ENCODE results near the gene OR2A12.
"Not testable (repeated sequence)": the region's sequence is repeated elsewhere in the genome, so short reads cannot be mapped to it uniquely, and the experiment has no call there.

Gene OR2A12

DNA sequence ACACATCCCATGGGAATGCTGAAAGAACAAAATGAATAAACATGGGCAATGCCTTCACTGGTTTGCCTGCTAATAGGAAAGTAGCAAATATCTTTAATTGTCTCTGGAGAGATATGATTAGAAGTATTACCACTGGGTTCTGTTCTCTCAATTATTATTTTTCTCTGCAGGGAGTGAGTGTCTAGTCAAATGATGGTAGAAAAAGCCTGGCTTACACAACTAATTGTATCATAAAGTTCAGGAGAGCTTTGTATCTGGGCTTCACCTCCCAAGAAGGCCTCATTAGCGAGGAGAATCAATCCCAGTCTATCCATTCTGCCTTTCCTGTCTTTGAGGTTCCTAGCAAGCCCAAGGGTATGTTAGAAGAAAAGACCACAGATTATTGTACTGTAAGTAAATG lies 36.8 kb downstream of the OR2A12 start, which contains the start of gene OR2A14:
Gene OR2A14 (plus strand): TSS at position 301 of the 400 bp plus-strand sequence. CDS start 5,937 bp downstream, outside the sequence.
- DNase-seq (ENCODE audit: low spot score) = no peak

- peak; percentile 91 for DNase-seq (ENCODE audit: low spot score)
Measured at GRCh38 chr7:144127714-144128334, 41.7 kb downstream of the OR2A12 start.

DNA sequence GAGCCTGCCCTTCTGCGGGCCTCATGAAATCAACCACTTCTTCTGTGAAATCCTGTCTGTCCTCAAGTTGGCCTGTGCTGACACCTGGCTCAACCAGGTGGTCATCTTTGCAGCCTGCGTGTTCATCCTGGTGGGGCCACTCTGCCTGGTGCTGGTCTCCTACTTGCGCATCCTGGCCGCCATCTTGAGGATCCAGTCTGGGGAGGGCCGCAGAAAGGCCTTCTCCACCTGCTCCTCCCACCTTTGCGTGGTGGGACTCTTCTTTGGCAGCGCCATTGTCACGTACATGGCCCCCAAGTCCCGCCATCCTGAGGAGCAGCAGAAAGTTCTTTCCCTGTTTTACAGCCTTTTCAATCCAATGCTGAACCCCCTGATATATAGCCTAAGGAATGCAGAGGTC lies 43.5 kb downstream of the OR2A12 start:
- not testable (repeated sequence) for DNase-seq (ENCODE audit: low spot score)

GRCh38 chr7:144130730-144131129 lies 44.7 kb downstream of the OR2A12 start:
- DNase-seq (ENCODE audit: low spot score) = no peak

DNA sequence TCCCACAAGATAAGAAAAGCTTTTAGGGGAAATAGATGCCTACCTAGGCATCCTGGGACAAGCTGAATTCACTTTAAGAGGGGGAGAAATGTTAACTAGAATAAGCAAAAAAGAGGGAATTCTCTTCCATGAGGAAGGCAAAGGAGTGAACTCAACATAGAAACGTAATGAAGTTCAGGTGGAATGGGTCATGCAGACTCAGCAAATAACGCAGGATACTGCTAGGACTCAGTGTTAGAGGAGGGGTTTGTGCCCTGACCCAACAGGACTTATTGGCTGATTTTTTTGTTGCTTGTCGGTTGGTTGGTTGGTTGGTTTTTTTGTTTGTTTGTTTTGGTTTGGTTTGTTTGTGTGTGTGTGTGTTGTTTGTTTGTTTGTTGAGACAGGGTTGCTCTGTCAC lies 46.2 kb downstream of the OR2A12 start:
- DNase-seq (ENCODE audit: low spot score) = no peak

GRCh38 chr7:144133307-144133706 lies 47.2 kb downstream of the OR2A12 start:
- DNase-seq (ENCODE audit: low spot score) = no peak

DNA sequence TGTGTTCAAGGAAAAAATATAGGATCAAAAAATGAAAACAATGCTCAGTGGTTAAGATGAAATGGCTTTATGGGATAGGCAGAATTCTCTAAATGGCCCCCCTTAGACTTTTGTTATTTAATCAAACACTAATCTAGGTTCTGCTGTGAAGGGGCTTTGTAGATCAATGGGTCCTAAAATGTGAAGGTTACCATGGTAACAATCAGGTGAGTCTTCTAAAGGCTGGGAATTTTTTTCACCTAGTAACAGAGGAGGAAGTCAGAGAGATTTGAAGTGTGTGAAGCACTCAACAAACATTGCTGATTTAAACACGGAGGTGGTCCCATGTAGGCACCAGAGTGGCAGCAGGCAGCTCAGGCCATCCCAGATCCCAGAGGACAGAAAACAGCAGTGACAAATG lies 48.0 kb downstream of the OR2A12 start:
- DNase-seq (ENCODE audit: low spot score) = no peak

DNA sequence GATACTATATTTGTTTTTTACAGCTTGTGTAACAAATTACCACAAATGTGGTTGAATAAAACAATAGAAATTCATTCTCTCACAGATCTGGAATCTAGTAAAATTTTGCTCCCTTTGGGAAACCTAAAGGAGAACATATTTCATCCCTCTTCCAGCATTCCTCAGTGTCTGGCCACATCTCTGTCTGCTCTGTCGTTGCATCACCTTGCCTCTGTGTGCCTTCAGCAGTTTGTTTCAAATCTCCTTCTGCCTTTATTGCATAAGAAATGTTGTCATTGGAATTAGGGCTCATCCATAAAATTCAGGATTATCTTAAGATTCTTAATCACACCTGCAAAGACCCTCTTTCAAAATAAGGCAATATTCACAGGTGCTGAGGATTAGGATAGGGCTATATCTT lies 51.4 kb downstream of the OR2A12 start:
- DNase-seq (ENCODE audit: low spot score) = no peak

- DNase-seq (ENCODE audit: low spot score) = no peak
Measured at GRCh38 chr7:144142187-144142586, 56.1 kb downstream of the OR2A12 start.

- no peak for DNase-seq (ENCODE audit: low spot score)
Measured at GRCh38 chr7:144144426-144144825, 58.3 kb downstream of the OR2A12 start.

GRCh38 chr7:144148224-144148827 lies 62.2 kb downstream of the OR2A12 start:
- DNase-seq (ENCODE audit: low spot score) = no peak
